PC-9 (cell line): ENCODE measurements around the gene TMPRSS9. TPM values are rescaled to one million over a fixed set of nuclear protein-coding genes. Genes with fewer than 3 reads are reported as not detected.

Experiments
- BruUV-seq: library from RNA; stranded (reverse); fragments of 400-500 nt; replicated peaks from 2 replicates; lab custom pipeline; 2021; lab: Mats Ljungman, UMichigan
- CTCF ChIA-PET: fragments of 300-600 bp; sonication (Branson Sonifier 250); formaldehyde crosslinking; loops from one replicate; lab custom pipeline; 2022; ENCODE audit warnings: antibody characterized with exemption; lab: Charles Lee
- POLR2A ChIA-PET: fragments of 300-600 bp; sonication (Branson Sonifier 250); formaldehyde crosslinking; loops from one replicate; lab custom pipeline; 2022; ENCODE audit warnings: antibody characterized with exemption; ENCODE audit not compliant: unreplicated experiment; lab: Charles Lee
- DNase-seq, 2 experiments: peaks; one replicate each; pipeline versions ENCODE4 v3.0.0 to v3.0.0-alpha.2; 2015 to 2022; ENCODE audit warnings: mixed read lengths in 1 of 2
- H2AFZ ChIP-seq: fragments of 200-600 bp; sonication (generic); 2 replicates; pipeline ENCODE4 v1.8.1; 2017; ENCODE audit warnings: antibody characterized with exemption
- H3F3A ChIP-seq: fragments of 200-600 bp; sonication (generic); 2 replicates; pipeline ENCODE4 v1.8.1; 2017; ENCODE audit warnings: antibody characterized with exemption, mild to moderate bottlenecking, low read depth; ENCODE audit not compliant: insufficient read depth
- H3K27ac ChIP-seq: fragments of 200-600 bp; sonication (generic); 2 replicates; pipeline ENCODE4 v1.6.1; 2016; ENCODE audit warnings: mixed run types
- H3K27me3 ChIP-seq: fragments of 200-600 bp; sonication (generic); 2 replicates; pipeline ENCODE4 v1.6.1; 2016; ENCODE audit warnings: low read depth, mixed run types; ENCODE audit not compliant: insufficient read depth
- H3K36me3 ChIP-seq: fragments of 200-600 bp; sonication (generic); 2 replicates; pipeline ENCODE4 v1.6.1; 2016; ENCODE audit warnings: low read depth, mixed run types
- H3K4me1 ChIP-seq: fragments of 200-600 bp; sonication (generic); replicated peaks from 2 replicates; pipeline ENCODE4 v1.6.1; 2016; ENCODE audit warnings: mixed run types; ENCODE audit not compliant: insufficient read depth
- H3K4me2 ChIP-seq: fragments of 200-600 bp; sonication (generic); 2 replicates; pipeline ENCODE4 v1.6.1; 2017; ENCODE audit warnings: mixed run types
- H3K4me3 ChIP-seq: fragments of 200-600 bp; sonication (generic); 2 replicates; pipeline ENCODE4 v1.6.1; 2016; ENCODE audit warnings: mixed run types
- H3K79me2 ChIP-seq: fragments of 200-600 bp; sonication (generic); 2 replicates; pipeline ENCODE4 v1.6.1; 2017; ENCODE audit warnings: low read depth, mixed run types
- H3K9me2 ChIP-seq: fragments of 200-600 bp; sonication (generic); 2 replicates; pipeline ENCODE4 v1.8.1; 2017; ENCODE audit warnings: mild to moderate bottlenecking; ENCODE audit not compliant: insufficient read depth
- H3K9me3 ChIP-seq: fragments of 200-600 bp; sonication (generic); 2 replicates; pipeline ENCODE4 v1.8.1; 2016; ENCODE audit warnings: low read depth; ENCODE audit not compliant: insufficient read depth
- H4K20me1 ChIP-seq: fragments of 200-600 bp; sonication (generic); 2 replicates; pipeline ENCODE4 v1.8.1; 2017; ENCODE audit not compliant: insufficient read depth
- EZH2 ChIP-seq: fragments of 200-600 bp; sonication (generic); IDR thresholded peaks from 2 replicates; pipeline ENCODE4 v1.8.0; 2017; ENCODE audit warnings: antibody characterized with exemption, low read depth
- intact Hi-C: fragments of 100-400 bp; cut with micrococcal nuclease; formaldehyde crosslinking; loops from one replicate; pipeline ENCODE4 v1.10.0; 2022; ENCODE audit not compliant: unreplicated experiment
- total RNA-seq: library from RNA; stranded (reverse); gene quantifications from 2 replicates; pipeline ENCODE4 v1.2.3, GENCODE V29; 2021
- TF ChIP-seq, protein P1 (sequence below): fragments of 200-600 bp; sonication (generic); conservative IDR thresholded peaks from 2 replicates; pipeline ENCODE4 v1.6.1; 2017; ENCODE audit warnings: mixed run types, antibody characterized with exemption, mild to moderate bottlenecking, moderate library complexity

TMPRSS9 gene
- total RNA-seq, 1 experiment from 2014 or later = 0.20 TPM

DNA sequence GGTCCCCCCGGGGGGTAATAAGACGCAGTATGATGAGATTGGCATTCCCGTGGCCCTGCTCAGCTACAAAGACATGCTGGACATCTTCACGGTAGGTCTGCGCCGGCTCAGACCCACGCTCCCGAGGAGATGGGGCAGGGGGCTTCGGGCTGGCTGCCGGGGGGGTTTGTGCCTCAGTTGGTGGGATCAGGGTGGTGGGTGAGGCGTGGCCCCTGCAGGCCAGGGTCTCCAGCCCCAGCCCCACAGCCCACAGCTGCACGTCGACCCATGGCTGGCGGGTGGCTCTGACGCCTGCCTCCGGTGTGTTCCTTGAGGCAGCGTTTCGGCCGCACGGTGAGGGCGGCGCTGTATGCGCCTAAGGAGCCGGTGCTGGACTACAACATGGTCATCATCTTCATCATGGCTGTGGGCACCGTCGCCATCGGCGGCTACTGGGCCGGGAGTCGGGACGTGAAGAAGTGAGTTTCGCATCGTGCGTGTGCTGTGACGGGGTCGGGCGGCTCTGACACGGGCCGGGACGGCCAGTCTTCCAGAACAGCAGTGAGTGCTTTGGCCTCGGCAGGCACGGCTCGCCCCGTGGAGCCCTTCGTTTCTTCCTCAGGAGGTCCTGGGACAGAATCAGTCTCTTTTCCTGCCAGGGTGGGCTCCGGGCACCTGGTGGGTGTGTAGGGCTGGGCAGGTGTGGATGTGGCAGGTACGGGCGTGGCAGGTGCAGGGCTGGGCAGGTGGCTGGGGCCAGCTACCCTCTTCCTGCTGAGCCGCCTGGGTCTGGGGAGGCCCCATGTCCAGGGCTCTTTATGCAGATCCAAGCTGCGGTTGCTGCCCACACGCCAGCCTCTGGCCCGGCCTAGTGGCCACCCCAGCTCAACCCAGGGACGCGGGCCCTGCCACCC is 21.1 kb upstream of the TMPRSS9 start:
- POLR2A ChIA-PET = no interaction called here
- H3K36me3 ChIP-seq = no peaks in the 10 kb centered on the region
- intact Hi-C loops = no loop called here
- H3F3A ChIP-seq = peaks cover 15% of the 10 kb centered on the region; the same call in 1 of the 2 replicates
- no peak overlapping the region for H3K27ac ChIP-seq
- TF ChIP-seq, protein P1, sequence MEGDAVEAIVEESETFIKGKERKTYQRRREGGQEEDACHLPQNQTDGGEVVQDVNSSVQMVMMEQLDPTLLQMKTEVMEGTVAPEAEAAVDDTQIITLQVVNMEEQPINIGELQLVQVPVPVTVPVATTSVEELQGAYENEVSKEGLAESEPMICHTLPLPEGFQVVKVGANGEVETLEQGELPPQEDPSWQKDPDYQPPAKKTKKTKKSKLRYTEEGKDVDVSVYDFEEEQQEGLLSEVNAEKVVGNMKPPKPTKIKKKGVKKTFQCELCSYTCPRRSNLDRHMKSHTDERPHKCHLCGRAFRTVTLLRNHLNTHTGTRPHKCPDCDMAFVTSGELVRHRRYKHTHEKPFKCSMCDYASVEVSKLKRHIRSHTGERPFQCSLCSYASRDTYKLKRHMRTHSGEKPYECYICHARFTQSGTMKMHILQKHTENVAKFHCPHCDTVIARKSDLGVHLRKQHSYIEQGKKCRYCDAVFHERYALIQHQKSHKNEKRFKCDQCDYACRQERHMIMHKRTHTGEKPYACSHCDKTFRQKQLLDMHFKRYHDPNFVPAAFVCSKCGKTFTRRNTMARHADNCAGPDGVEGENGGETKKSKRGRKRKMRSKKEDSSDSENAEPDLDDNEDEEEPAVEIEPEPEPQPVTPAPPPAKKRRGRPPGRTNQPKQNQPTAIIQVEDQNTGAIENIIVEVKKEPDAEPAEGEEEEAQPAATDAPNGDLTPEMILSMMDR = no peak
- no peak for TF ChIP-seq EZH2
- no peaks in the 10 kb centered on the region for H3K9me2 ChIP-seq
- no peaks in the 10 kb centered on the region for H4K20me1 ChIP-seq
- H3K9me3 ChIP-seq = no peaks in the 10 kb centered on the region
- no peak overlapping the region for H2AFZ ChIP-seq
- no TSS peak for BruUV-seq
- no peak for DNase-seq
- CTCF ChIA-PET = no interaction called here
- H3K4me2 ChIP-seq = no peak overlapping the region
- H3K4me3 ChIP-seq = no peak overlapping the region
- H3K27me3 ChIP-seq = no peaks in the 10 kb centered on the region
- H3K4me1 ChIP-seq = no peaks in the 10 kb centered on the region
- H3K79me2 ChIP-seq = no peaks in the 10 kb centered on the region

DNA sequence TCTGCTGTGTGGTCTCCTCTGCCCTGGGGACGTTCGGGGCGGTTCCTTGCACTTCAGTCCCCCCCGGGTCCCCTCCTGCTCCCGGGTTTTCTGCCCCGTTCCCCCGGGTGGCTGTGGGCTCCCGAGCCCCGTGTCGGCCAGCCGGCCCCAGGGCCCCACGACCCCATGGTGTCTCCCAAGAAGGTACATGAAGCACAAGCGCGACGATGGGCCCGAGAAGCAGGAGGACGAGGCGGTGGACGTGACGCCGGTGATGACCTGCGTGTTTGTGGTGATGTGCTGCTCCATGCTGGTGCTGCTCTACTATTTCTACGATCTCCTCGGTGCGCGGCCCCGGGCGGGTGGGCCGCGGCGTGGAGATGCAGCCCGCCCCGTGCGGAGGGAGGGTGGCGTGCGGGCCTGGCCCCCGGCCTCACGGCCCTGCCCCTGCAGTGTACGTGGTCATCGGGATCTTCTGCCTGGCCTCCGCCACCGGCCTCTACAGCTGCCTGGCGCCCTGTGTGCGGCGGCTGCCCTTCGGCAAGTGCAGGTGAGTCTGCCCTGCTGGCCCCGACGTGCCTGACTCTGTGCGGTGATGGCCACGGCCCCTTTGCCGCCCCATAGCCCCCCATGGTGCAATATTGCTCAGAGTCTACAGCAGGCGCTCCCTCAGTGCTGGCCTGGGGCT is 20.3 kb upstream of the TMPRSS9 start:
- H3K27ac ChIP-seq = no peak overlapping the region
- H3K4me1 ChIP-seq = no peaks in the 10 kb centered on the region
- no TSS peak for BruUV-seq
- no peaks in the 10 kb centered on the region for H3K9me2 ChIP-seq
- intact Hi-C loops = no loop called here
- H3K4me2 ChIP-seq = no peak overlapping the region
- H2AFZ ChIP-seq = no peak overlapping the region
- no peak overlapping the region for H3K4me3 ChIP-seq
- POLR2A ChIA-PET = no interaction called here
- no peak for DNase-seq
- H3F3A ChIP-seq = peaks cover 12% of the 10 kb centered on the region; the same call in 1 of the 2 replicates
- no peaks in the 10 kb centered on the region for H3K27me3 ChIP-seq
- no peaks in the 10 kb centered on the region for H3K9me3 ChIP-seq
- H3K36me3 ChIP-seq = no peaks in the 10 kb centered on the region
- no peaks in the 10 kb centered on the region for H4K20me1 ChIP-seq
- TF ChIP-seq EZH2 = no peak
- TF ChIP-seq, protein P1 = no peak
- no peaks in the 10 kb centered on the region for H3K79me2 ChIP-seq
- CTCF ChIA-PET = no interaction called here

DNA sequence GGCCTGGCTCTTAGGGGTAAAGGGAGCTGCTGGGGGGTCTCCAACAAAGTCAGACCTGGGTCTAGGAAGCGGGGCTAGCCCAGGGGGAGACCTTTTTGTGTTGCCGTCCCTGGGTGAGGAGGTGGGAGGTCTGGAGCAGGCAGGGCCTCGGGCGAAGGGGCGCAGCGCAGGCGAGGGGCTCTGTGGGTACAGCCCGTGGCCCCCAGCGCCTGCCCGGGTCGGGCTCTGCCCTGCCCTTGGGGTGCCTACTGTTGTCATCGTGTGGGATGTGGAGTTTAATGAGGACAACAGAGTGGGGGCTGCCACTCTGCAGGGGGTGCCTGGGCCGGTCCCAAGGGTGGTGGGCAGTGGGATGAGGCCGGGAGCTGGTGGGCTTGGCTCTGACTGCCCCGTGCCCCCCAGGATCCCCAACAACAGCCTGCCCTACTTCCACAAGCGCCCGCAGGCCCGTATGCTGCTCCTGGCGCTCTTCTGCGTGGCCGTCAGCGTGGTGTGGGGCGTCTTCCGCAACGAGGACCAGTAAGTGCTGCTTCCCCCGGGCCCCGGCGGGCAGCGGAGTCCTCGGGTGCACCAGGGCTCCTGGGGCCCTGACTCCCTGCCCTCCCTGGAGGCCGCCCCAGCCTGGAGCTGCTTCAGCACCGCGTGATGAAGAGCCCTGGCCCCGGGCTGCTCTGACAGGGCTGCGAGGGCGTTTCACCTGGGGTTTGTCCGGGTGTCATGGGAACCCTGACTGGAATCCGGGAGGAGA is 19.4 kb upstream of the TMPRSS9 start:
- POLR2A ChIA-PET = no interaction called here
- Histone ChIP-seq H3K27ac (no peak overlapping the region), H3K9me3 (no peaks in the 10 kb centered on the region), H3F3A (peaks cover 8% of the 10 kb centered on the region; the same call in 1 of the 2 replicates), H4K20me1 (no peaks in the 10 kb centered on the region), H2AFZ (no peak overlapping the region), H3K4me2 (no peak overlapping the region), H3K4me3 (no peak overlapping the region), H3K27me3 (no peaks in the 10 kb centered on the region), H3K79me2 (no peaks in the 10 kb centered on the region), H3K9me2 (no peaks in the 10 kb centered on the region), H3K36me3 (no peaks in the 10 kb centered on the region), H3K4me1 (no peaks in the 10 kb centered on the region)
- intact Hi-C loops = no loop called here
- no TSS peak for BruUV-seq
- CTCF ChIA-PET = no interaction called here
- TF ChIP-seq EZH2 = no peak
- TF ChIP-seq, protein P1 = no peak
- DNase-seq = no peak
